Amniotic epithelial cell (primary cell): ENCODE measurements around the gene KBTBD7.
"Not testable (repeated sequence)": the region's sequence is repeated elsewhere in the genome, so short reads cannot be mapped to it uniquely, and the experiment has no call there.

ENCODE experiments used
- DNase-seq: peaks from one replicate; pipeline ENCODE4 v3.0.0-alpha.2; 2010; ENCODE audit warnings: low read depth

Gene KBTBD7

DNA sequence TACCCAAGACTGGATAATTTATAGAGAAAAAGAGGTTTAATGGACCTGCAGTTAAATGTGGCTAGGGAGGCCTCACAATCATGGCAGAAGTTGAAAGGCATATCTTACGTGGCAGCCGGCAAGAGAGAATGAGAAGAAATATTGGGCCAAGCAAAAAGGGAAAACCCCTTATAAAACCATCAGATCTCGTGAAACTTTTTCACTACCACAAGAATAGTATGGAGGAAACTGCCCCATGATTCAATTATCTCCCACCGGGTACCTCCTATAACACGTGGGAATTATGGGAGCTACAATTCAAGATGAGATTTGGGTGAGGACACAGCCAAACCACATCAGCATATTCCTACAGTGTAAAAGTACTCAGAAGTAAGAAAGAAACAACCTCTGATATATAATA is 4.7 kb upstream of the KBTBD7 start:
- no peak for DNase-seq

GRCh38 chr13:41196620-41197019 is 2.3 kb upstream of the KBTBD7 start:
- DNase-seq: no peak

GRCh38 chr13:41196011-41196410 is 1.6 kb upstream of the KBTBD7 start:
- DNase-seq: no peak

GRCh38 chr13:41193469-41193868 is 900 bp downstream of the KBTBD7 start:
- no peak for DNase-seq

DNA sequence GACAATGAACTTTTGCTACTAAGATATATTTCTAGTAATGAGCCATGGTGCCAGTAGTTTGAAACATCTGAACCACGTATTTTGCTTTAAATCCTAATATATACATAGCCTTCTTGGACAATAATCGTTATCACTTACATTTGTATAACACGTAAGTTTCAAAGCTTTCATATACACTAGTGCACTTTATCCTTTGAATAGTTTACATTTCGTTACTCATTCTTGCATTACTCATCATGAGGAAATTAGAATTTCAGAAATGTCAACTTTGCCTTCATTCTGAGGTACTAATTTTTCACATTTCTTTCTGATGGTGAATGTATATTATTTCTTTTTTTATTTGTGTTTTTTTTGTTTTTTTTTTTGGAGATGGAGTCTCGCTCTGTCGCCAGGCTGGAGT is 5.8 kb downstream of the KBTBD7 start:
- peak; percentile 51 for DNase-seq

- no peak for DNase-seq
Measured at GRCh38 chr13:41186481-41186880, 7.9 kb downstream of the KBTBD7 start.

DNA sequence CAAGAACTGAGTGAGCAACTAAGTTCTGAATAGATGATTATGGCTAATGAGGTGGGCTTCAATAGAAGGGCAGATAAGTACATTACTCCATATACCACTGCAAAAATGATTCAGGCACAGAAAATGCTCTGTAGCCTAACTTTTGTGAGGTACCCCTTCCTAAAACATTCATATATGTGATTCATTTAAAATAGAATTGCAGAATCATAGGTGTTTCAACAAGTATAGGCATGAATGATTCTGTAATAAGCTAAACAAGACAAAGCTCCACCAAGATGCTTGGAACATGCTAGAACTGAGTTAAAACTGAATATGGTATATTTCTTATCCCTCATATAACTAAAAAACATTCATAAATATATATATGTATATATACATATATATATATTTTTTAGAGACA is 12.1 kb downstream of the KBTBD7 start:
- DNase-seq: no peak

DNA sequence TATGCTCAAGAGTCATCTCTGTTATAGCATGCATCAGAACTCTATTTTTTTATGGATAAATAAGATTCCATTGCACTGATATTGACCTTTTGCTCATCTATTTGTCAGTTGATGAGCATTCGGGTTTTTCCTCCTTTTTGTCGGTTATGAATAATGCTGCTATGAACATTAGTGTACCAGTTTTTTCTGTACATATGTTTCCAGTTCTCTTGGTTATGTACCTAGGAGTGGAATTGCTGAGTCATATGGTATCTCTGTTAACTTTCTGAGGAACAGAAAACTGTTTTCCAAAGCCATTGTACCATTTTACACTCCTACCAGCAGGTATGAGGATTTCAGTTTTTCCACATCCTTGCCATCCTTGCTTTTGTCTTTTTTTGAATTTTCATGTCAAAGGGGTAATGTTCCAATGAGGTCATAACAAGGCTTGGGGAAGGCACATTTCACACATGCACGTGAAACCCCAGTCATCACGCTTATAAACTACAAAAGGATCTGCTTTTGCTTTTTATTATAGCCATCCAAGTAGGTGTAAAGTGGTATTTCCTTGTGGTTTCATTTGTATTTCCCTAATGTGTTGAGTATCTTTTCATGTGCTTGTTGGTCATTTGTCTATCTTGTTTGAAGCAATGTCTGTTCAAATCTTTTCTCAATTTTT is 14.6 kb downstream of the KBTBD7 start:
- DNase-seq: peak; percentile 33

- peak; percentile 48 for DNase-seq
Measured at GRCh38 chr13:41178040-41178439, 16.3 kb downstream of the KBTBD7 start.

- peak; percentile 47 for DNase-seq
Measured at GRCh38 chr13:41177616-41178015, 16.8 kb downstream of the KBTBD7 start.

DNA sequence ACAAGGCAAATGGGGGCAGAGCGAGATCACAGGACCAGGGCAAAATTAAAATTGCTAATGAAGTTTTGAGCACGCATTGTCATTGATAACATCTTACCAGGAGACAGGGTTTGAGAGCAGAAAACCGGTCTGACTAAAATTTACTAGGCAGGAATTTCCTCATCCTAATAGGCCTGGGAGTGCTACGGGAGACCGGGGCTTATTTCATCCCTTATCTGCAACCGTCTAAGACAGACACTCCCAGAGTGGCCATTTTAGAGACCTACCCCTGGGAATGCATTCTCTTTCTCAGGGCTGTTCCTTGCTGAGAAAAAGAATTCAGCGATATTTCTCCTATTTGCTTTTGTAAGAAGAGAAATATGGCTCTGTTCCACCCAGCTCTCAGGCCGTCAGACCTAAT is 18.8 kb downstream of the KBTBD7 start:
- not testable (repeated sequence) for DNase-seq

- no peak for DNase-seq
Measured at GRCh38 chr13:41162151-41162550, 32.2 kb downstream of the KBTBD7 start.

GRCh38 chr13:41159174-41159573 is 35.2 kb downstream of the KBTBD7 start:
- DNase-seq: no peak

DNA sequence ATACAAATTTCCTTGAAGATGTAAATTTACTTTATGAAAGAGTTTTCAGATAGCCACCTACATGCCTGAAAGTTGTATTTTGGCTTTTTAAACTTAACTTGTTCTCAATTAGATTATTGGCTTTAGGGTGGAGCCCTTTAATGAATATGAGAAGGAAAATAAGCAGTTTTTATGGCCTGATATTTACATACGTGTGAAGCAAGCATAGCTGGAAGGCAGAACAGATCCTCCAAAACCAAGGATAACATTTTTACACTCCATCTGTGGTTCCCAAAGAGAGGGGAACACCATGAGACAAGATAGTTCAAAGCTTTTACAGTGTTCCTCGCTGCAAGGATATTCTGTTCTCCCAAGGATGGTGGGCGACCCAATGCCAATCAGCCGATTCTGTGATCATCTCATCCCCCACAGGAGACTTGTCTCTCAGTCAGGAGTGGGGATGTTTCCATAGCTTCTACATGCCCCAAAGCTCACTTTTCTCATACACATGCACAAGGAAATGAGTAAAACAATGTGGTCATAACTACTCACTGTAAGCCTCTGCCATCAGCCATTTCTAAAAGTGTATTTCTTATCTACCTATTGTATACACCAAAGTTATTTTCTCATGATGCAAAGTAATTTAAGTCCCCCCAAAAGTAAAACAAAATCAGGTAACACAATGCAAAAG is 37.2 kb downstream of the KBTBD7 start:
- DNase-seq: no peak

DNA sequence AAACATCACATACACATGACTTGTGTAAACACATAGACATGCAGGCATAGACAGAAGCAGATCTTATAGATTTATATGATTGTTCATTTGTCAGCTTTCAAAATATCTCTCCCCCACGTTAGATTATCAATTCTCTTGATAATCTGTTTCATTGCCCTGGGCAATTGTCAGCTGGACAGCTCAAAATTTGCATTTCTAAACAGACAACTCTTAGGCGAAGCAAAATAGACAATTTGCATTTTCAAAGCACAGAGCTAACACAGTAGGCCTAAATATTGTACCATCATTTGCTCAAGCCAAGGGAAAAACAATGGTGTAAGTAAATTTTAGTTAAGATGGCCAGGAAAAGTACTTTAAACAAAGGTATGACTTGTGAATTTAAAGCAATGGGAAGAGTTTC is 37.7 kb downstream of the KBTBD7 start:
- no peak for DNase-seq

DNA sequence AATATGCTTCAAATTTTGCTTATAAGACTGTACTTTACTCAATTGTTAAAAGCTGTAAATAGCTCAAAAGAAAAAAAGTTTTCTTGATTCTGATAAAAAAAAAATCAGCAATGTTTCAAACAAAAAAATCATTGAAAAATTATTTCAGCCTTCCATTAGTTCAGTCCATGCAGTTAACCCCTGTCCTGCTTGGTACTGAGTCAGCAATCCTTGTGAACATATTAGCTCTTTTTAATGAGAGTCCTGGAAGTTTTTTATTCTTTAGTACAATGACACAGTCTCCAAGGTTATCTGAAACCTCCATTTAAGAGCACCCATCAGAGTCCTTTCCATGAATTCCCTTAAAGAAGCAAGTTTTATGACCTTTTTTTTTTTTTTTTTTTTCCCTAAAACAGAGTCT is 40.3 kb downstream of the KBTBD7 start:
- no peak for DNase-seq

GRCh38 chr13:41152005-41152404 is 42.4 kb downstream of the KBTBD7 start:
- DNase-seq: no peak

DNA sequence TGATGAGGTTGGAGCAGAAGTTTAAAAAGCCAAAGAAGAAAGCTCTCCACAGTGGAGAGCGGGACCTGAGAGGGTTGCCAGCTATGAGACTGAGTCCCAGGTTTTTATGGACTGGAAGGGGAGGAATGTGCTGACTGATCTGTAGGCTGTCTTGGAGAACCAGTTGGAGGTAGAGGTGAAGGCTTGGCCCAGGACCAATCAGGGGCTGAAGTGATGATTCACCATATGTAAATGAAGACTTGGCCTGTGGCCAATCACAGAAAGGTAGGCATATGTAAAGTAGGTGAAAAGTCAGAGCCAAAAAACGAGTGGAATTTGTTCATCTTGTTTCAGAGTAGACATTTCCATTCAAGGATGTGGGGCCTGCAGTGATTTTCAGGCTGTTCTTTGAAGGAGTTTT is 44.3 kb downstream of the KBTBD7 start:
- no peak for DNase-seq

- no peak for DNase-seq
Measured at GRCh38 chr13:41148419-41149283, 45.7 kb downstream of the KBTBD7 start.

DNA sequence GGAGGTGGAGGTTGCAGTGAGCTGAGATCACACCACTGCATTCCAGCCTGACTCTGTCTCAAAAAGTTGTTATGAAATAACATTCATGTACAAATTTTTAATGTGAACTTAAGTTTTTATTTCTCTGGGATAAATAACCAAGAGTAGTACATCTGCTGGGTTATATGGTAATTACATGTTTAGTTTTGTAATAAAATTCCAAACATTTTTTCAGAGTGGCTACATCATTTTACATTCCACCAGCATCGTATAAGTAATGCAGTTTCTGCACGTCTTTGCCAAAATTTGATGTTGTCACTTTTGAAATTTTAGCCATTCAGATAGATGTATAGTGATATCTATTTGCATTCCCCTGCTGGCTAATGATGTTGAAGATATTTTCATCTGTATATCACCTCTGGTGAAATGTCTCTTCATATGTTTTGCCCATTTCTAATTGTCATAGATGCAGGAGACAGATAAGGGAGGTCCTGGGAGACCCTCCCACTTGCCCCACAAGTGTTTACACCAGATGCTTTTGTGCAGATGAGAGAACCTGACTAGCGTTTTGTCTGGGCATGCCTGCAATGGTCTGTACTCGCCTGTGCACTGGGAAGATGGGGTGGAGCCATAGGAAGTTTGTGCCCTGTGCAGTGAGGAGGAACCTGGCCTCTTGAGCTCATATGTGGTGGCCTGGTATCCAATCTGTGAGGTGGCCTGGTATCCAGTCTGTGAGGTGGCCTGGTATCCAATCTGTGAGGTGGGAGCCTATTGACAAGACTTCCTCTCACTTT is 49.0 kb downstream of the KBTBD7 start:
- DNase-seq: peak; percentile 25

GRCh38 chr13:41144576-41144975 is 49.8 kb downstream of the KBTBD7 start:
- DNase-seq: peak; percentile 54
